SH-SY5Y (cell line): Measurements from ENCODE around the gene SPATA32.

Experiments
- GATA2 ChIP-seq: IDR thresholded peaks from 2 replicates; pipeline ENCODE4 v1.6.1; 2011; ENCODE audit warnings: mild to moderate bottlenecking, low read depth, low read length
- GATA3 ChIP-seq: IDR thresholded peaks from 2 replicates; pipeline ENCODE4 v1.6.1; 2011; ENCODE audit warnings: low read depth, mild to moderate bottlenecking, low read length, moderate library complexity

DNA sequence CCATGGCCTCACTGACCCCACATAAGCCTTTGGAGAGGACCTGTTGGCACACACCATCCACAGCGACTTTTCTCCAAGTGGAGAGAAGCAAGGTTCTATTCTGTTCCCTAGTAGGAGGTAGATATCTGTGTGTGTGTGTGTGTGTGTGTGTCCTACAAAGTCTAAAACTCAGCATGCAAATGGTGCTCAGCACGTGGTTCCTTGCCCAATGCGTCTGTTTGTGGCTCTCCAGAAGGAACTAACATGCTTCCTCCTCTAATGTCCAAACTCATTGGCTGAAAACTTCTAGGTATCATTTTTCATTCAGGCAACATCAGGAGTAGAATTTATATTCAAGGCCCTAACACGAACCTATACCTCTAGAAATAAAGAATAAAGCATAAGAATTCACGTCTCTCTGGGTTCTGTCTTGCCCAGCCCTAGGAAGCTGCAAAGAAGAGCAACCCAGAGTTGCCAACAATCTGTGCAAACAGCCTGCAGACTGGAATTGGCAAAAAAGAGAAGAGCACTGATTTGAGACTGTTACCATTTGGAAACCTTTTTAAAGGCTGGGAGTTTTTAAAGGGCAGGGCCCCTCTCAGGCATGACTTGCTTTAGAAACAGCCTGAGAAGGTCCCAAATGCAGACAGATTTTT is 29.4 kb upstream of the SPATA32 start:
- TF ChIP-seq GATA2 (no peak), GATA3 (no peak)
